HepG2 (cell line): ENCODE measurements around the gene TBC1D7. TPM values are rescaled to one million over a fixed set of nuclear protein-coding genes. Genes with fewer than 3 reads are reported as not detected.
A peak's percentile ranks its signal among the peaks of the same experiment; 100 is the strongest.

Source experiments
- ATAC-seq: fragments of 200-7000 bp; cut with Tn5 transposase; 3 replicates; pipeline ENCODE4 v1.9.1; 2020; ENCODE audit warnings: mild to moderate bottlenecking, moderate library complexity
- BruUV-seq: library from RNA; stranded (reverse); fragments of 400-500 nt; replicated peaks from 2 replicates; lab custom pipeline; 2021; lab: Mats Ljungman, UMichigan
- CTCF ChIA-PET: fragments of 300-600 bp; formaldehyde crosslinking; extraction: SDS; loops from one replicate; lab custom pipeline; 2021; ENCODE audit warnings: low total read pairs, inconsistent platforms, low intra/inter-chr PET ratio; lab: Yijun Ruan, JAX
- POLR2A ChIA-PET: fragments of 350-600 bp; sonication (Branson Sonifier 250); formaldehyde crosslinking; loops from one replicate; lab custom pipeline; 2020; ENCODE audit warnings: antibody characterized with exemption, inconsistent platforms; lab: Yijun Ruan, JAX
- DNase-seq: peaks from one replicate; pipeline ENCODE4 v3.0.0-alpha.2; 2015; ENCODE audit warnings: low spot score
- FAIRE-seq: peaks from 3 replicates; lab custom pipeline; 2011; peaks lifted over from hg19 to GRCh38; lab: Jason Lieb, UNC
- H2AFZ ChIP-seq: one replicate; pipeline ENCODE4 v1.6.1; 2011; ENCODE audit warnings: low read length, inconsistent platforms
- H3K27ac ChIP-seq: fragments of 300-600 bp; 3 replicates; pipeline ENCODE4 v1.8.0; 2011; ENCODE audit warnings: mixed run types, mild to moderate bottlenecking, mixed read lengths, low read length, inconsistent platforms; ENCODE audit not compliant: insufficient read depth; ENCODE audit errors: extremely low read length
- H3K27me3 ChIP-seq, 2 experiments: fragments of 200-600 bp in 1 of 2; 2 replicates in 1 of 2; 3 replicates in 1 of 2; pipeline versions ENCODE4 v1.6.0 to v1.8.0; 2011; ENCODE audit warnings: low read length in 2 of 2, mild to moderate bottlenecking in 2 of 2, moderate library complexity in 2 of 2, inconsistent platforms in 1 of 2; ENCODE audit not compliant: insufficient read depth in 2 of 2, control insufficient read depth in 1 of 2
- H3K36me3 ChIP-seq, 2 experiments: fragments of 200-600 bp in 1 of 2; replicated peaks in 1 of 2; 2 replicates in 1 of 2; 3 replicates in 1 of 2; pipeline versions ENCODE4 v1.5.1 to v1.8.0; 2011; ENCODE audit warnings: low read length in 2 of 2, inconsistent platforms in 1 of 2; ENCODE audit not compliant: insufficient read depth in 2 of 2, control insufficient read depth in 1 of 2
- H3K4me1 ChIP-seq: 2 replicates; pipeline ENCODE4 v1.5.1; 2012; ENCODE audit warnings: low read length, inconsistent platforms; ENCODE audit not compliant: insufficient read depth
- H3K4me2 ChIP-seq: 2 replicates; pipeline ENCODE4 v1.6.0; 2011; ENCODE audit warnings: low read depth, low read length, inconsistent platforms
- H3K4me3 ChIP-seq, 3 experiments: fragments of 200-600 bp in 1 of 3; sonication (generic), shearing (Covaris generic) in 1 of 3; replicated peaks in 1 of 3; 2 replicates each; pipeline ENCODE4 v1.5.1; 2011 to 2016; ENCODE audit warnings: low read length in 3 of 3, inconsistent platforms in 2 of 3, low read depth in 2 of 3, mild to moderate bottlenecking in 2 of 3, control low read depth in 1 of 3, mixed read lengths in 1 of 3; ENCODE audit not compliant: insufficient read depth in 1 of 3
- H3K79me2 ChIP-seq: one replicate; pipeline ENCODE4 v1.6.1; 2011; ENCODE audit warnings: low read length, inconsistent platforms; ENCODE audit not compliant: insufficient read depth
- H3K9ac ChIP-seq: 2 replicates; pipeline ENCODE4 v1.6.0; 2011; ENCODE audit warnings: mild to moderate bottlenecking, low read depth, low read length, inconsistent platforms; ENCODE audit not compliant: insufficient read depth
- H3K9me3 ChIP-seq: 2 replicates; pipeline ENCODE4 v1.5.1; 2012; ENCODE audit warnings: mild to moderate bottlenecking, low read length
- H4K20me1 ChIP-seq: 2 replicates; pipeline ENCODE4 v1.6.0; 2011; ENCODE audit warnings: inconsistent platforms, mild to moderate bottlenecking, low read length, moderate library complexity; ENCODE audit not compliant: insufficient read depth
- ATM ChIP-seq: fragments of 450-650 bp; IDR thresholded peaks from 2 replicates; pipeline ENCODE4 v1.7.1; 2017; ENCODE audit warnings: mild to moderate bottlenecking, borderline replicate concordance
- BCL6 ChIP-seq: IDR thresholded peaks from 2 replicates; pipeline ENCODE4 v1.6.1; 2016; ENCODE audit warnings: missing genetic modification reagents, missing compliant biosample characterization
- HNF4A ChIP-seq: sonication (generic); formaldehyde crosslinking; IDR thresholded peaks from 2 replicates; pipeline ENCODE4 v1.4.0; 2020; ENCODE audit warnings: missing genetic modification reagents
- IKZF4 ChIP-seq: sonication (generic); formaldehyde crosslinking; IDR thresholded peaks from 2 replicates; pipeline ENCODE4 v1.5.1; 2020; ENCODE audit warnings: borderline replicate concordance, mild to moderate bottlenecking, low read depth, missing genetic modification reagents; ENCODE audit errors: not compliant biosample characterization
- KLF16 ChIP-seq, 2 experiments: sonication (generic) in 1 of 2; formaldehyde crosslinking in 1 of 2; IDR thresholded peaks; 2 replicates each; pipeline versions ENCODE4 v1.6.1 to v1.8.0; 2016 to 2023; ENCODE audit warnings: missing genetic modification reagents in 2 of 2, missing compliant biosample characterization in 1 of 2
- ONECUT2 ChIP-seq: sonication (generic); formaldehyde crosslinking; IDR thresholded peaks from 2 replicates; pipeline ENCODE4 v1.4.0; 2020; ENCODE audit warnings: missing genetic modification reagents
- ZEB1 ChIP-seq: IDR thresholded peaks from 2 replicates; pipeline ENCODE4 v1.6.1; 2012; ENCODE audit warnings: mild to moderate bottlenecking, low read depth, inconsistent platforms; ENCODE audit not compliant: insufficient replicate concordance
- ZNF292 ChIP-seq: sonication (generic); formaldehyde crosslinking; IDR thresholded peaks from 2 replicates; pipeline ENCODE4 v1.8.1; 2022; ENCODE audit warnings: mild to moderate bottlenecking, low read depth, missing genetic modification reagents, borderline replicate concordance
- WGBS: methylation state at CpG from one replicate; pipeline ENCODE4 v1.1.6; 2017; ENCODE audit warnings: low lambda C conversion rate; 5-methylcytosine and 5-hydroxymethylcytosine counted together
- in situ Hi-C: cut with HindIII; loops from 2 replicates; pipeline ENCODE4 v1.10.0; 2017; ENCODE audit warnings: low pct_unique_long_range_greater_than_20kb; ENCODE audit not compliant: extremely low pct_ligation_motif_present
- intact Hi-C: fragments of 100-400 bp; cut with micrococcal nuclease; formaldehyde crosslinking; loops from one replicate; pipeline ENCODE4 v1.10.0; 2022; ENCODE audit not compliant: unreplicated experiment
- polyA plus RNA-seq, 8 experiments: library from polyadenylated mRNA; depleted of rRNA in 3 of 8; stranded (reverse) in 7 of 8; unstranded in 1 of 8; fragments of >200 nt; fragmentation: Illumina TruSeq in 4 of 8; extraction: Trizol in 4 of 8; gene quantifications; 2 replicates each; pipeline versions ENCODE4 v1.2.1 to v1.2.3, GENCODE V29; 2011 to 2016; ENCODE audit warnings: low read depth in 4 of 8, missing spikeins in 1 of 8, mixed read lengths in 1 of 8; ENCODE audit not compliant: insufficient read depth in 1 of 8
- total RNA-seq, 5 experiments: library from RNA; depleted of rRNA; stranded (reverse); fragments of >200 nt; fragmentation: Illumina TruSeq; extraction: Trizol; gene quantifications; 2 replicates each; pipeline ENCODE4 v1.2.3, GENCODE V29; 2016; ENCODE audit warnings: low read depth in 1 of 5
- TF ChIP-seq, protein P1 (sequence below): sonication (generic); formaldehyde crosslinking; IDR thresholded peaks from 2 replicates; pipeline ENCODE4 v1.8.0; 2023; ENCODE audit warnings: mild to moderate bottlenecking, missing genetic modification reagents
- TF ChIP-seq, protein P2 (sequence below): IDR thresholded peaks from 2 replicates; pipeline ENCODE4 v1.6.1; 2012; ENCODE audit warnings: low read depth, low read length, improper control_type of control experiment
- TF ChIP-seq, protein P3 (sequence below): sonication (generic); formaldehyde crosslinking; IDR thresholded peaks from 2 replicates; pipeline ENCODE4 v1.9.0; 2022; ENCODE audit warnings: missing genetic modification reagents, mild to moderate bottlenecking, borderline replicate concordance

The TBC1D7 gene
- total and polyA plus RNA-seq, 2 of the 13 experiments (the other 11 are each of a cell fraction or from before 2014, with no cell fraction given): 23.3 to 30.8 TPM

DNA sequence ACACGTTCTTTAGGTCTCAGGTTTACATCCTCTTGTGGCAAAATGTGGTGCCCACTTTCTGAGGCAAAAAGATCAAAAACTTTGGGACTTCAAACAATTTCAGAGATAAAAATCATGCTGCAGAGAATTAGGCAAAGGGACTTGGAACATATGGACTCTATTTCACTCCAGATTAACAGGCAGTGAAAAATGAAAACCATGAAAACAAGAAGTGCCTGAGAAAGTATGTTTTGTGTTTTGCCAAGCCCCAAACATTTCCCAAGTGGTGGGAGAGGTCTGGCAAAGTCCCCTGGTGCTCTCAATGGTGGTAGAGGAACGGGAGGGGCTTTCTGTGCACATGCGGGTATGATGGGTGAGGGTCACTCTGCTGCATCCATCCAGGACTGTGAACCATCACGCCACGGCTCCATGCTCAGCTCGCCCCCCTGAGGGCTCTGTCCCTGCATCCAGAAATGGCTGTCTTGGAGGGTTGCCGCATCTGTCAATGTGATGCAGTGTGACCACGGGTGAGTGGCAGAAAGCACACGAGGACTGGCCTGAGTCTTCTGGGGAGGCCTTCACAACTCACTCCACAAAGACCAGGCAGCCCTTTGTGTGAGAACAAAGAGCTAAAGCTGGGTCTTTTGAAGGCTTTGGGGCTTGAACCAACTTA, 43.2 kb upstream of the TBC1D7 start (continued):
- TF ChIP-seq, protein P1, sequence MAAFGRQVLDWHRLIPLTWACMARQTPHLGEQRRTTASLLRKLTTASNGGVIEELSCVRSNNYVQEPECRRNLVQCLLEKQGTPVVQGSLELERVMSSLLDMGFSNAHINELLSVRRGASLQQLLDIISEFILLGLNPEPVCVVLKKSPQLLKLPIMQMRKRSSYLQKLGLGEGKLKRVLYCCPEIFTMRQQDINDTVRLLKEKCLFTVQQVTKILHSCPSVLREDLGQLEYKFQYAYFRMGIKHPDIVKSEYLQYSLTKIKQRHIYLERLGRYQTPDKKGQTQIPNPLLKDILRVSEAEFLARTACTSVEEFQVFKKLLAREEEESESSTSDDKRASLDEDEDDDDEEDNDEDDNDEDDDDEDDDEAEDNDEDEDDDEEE (CRISPR knock-in tag): no peak
- TF ChIP-seq ONECUT2 (CRISPR knock-in tag) (no peak), IKZF4 (CRISPR knock-in tag) (no peak), ATM (no peak)

DNA sequence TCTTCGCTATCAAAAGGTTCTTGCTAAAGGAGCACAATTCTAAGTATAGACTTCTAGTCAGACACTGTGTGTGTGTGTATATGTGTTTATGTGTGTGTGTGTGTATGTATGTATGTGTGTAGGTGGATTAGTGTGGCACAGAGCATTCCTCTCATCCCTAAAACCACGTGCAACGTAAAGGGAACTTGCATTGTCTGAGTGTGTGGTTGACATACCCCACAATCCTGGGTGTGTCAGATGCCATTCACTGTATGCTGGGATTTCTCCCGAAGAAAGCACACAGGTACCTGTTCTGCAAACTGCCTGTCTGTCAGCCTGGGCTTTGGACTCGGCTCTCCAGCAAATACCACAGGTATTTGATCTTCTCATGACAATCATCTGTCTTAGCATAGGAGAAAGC, 42.3 kb upstream of the TBC1D7 start:
- no TSS peak for BruUV-seq
- intact Hi-C loops: no loop called here
- H3K9ac ChIP-seq: no peak overlapping the region
- H3K36me3 ChIP-seq: no peaks in the 10 kb centered on the region
- CTCF ChIA-PET: no interaction called here
- peaks cover 16% of the 10 kb centered on the region for H3K4me1 ChIP-seq
- H3K27ac ChIP-seq: no peak overlapping the region
- peak; percentile 91 for ATAC-seq
- H3K79me2 ChIP-seq: no peaks in the 10 kb centered on the region
- peak overlapping the region; percentile 1 for H2AFZ ChIP-seq
- in situ Hi-C loops: no loop called here
- POLR2A ChIA-PET: no interaction called here
- FAIRE-seq: peak; percentile 71
- DNase-seq: peak; percentile 72
- no peaks in the 10 kb centered on the region for H3K9me3 ChIP-seq
- H3K27me3 ChIP-seq: no peaks in the 10 kb centered on the region
- no peak overlapping the region for H3K4me3 ChIP-seq
- 34% methylated on average over 5 of the region's 5 CpGs for WGBS
- no peaks in the 10 kb centered on the region; the same call in 1 of the 2 replicates for H4K20me1 ChIP-seq
- H3K4me2 ChIP-seq: no peak overlapping the region
- peak; percentile 25; the same call in 1 of the 2 replicates for TF ChIP-seq BCL6 (CRISPR knock-in tag)
- TF ChIP-seq ZNF292 (CRISPR knock-in tag): peak; percentile 43; the same call in 1 of the 2 replicates
- no peak for TF ChIP-seq KLF16 (CRISPR knock-in tag; IDR thresholded peaks at IDR 0.05)
- peak; percentile 39 for TF ChIP-seq HNF4A (CRISPR knock-in tag)
- TF ChIP-seq ZEB1: peak; percentile 36
- TF ChIP-seq, protein P2, sequence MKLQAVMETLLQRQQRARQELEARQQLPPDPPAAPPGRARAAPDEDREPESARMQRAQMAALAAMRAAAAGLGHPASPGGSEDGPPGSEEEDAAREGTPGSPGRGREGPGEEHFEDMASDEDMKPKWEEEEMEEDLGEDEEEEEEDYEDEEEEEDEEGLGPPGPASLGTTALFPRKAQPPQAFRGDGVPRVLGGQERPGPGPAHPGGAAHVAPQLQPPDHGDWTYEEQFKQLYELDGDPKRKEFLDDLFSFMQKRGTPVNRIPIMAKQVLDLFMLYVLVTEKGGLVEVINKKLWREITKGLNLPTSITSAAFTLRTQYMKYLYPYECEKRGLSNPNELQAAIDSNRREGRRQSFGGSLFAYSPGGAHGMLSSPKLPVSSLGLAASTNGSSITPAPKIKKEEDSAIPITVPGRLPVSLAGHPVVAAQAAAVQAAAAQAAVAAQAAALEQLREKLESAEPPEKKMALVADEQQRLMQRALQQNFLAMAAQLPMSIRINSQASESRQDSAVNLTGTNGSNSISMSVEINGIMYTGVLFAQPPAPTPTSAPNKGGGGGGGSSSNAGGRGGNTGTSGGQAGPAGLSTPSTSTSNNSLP: 0 out of 2 replicates have a peak, but pooled peaks have one; percentile 23
- TF ChIP-seq, protein P3, sequence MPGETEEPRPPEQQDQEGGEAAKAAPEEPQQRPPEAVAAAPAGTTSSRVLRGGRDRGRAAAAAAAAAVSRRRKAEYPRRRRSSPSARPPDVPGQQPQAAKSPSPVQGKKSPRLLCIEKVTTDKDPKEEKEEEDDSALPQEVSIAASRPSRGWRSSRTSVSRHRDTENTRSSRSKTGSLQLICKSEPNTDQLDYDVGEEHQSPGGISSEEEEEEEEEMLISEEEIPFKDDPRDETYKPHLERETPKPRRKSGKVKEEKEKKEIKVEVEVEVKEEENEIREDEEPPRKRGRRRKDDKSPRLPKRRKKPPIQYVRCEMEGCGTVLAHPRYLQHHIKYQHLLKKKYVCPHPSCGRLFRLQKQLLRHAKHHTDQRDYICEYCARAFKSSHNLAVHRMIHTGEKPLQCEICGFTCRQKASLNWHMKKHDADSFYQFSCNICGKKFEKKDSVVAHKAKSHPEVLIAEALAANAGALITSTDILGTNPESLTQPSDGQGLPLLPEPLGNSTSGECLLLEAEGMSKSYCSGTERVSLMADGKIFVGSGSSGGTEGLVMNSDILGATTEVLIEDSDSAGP (CRISPR knock-in tag): no peak
